Measurements from ENCODE around the gene ZNF446. TPM values are rescaled to one million over a fixed set of nuclear protein-coding genes. Genes with fewer than 3 reads are reported as not detected.
"Not testable (repeated sequence)": the region's sequence is repeated elsewhere in the genome, so short reads cannot be mapped to it uniquely, and the experiment has no call there.

Gene ZNF446
- 7.3 and 8.7 TPM in 2 replicates for total RNA-seq

GRCh38 chr19:58475714-58476497 is at the start of gene ZNF446:
Gene ZNF446, plus strand, starts transcription at chr19:58476352. Its CDS starts 867 bp downstream, at chr19:58477219.
- H3K4me3 ChIP-seq (ENCODE audit: low read depth, low read length): peak within 1 kb of the TSS; percentile 71
- TF ChIP-seq, protein P1, sequence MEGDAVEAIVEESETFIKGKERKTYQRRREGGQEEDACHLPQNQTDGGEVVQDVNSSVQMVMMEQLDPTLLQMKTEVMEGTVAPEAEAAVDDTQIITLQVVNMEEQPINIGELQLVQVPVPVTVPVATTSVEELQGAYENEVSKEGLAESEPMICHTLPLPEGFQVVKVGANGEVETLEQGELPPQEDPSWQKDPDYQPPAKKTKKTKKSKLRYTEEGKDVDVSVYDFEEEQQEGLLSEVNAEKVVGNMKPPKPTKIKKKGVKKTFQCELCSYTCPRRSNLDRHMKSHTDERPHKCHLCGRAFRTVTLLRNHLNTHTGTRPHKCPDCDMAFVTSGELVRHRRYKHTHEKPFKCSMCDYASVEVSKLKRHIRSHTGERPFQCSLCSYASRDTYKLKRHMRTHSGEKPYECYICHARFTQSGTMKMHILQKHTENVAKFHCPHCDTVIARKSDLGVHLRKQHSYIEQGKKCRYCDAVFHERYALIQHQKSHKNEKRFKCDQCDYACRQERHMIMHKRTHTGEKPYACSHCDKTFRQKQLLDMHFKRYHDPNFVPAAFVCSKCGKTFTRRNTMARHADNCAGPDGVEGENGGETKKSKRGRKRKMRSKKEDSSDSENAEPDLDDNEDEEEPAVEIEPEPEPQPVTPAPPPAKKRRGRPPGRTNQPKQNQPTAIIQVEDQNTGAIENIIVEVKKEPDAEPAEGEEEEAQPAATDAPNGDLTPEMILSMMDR (IDR thresholded peaks at IDR 0.05; ENCODE audit: insufficient read depth, low read depth, low read length): no peak
- DNase-seq (ENCODE audit: low read depth): peak; percentile 97

GRCh38 chr19:58428617-58429016 is 47.5 kb upstream of the ZNF446 start:
- no peak overlapping the region for H3K4me3 ChIP-seq (ENCODE audit: low read depth, low read length)
- DNase-seq (ENCODE audit: low read depth): no peak
- TF ChIP-seq, protein P1 (IDR thresholded peaks at IDR 0.05; ENCODE audit: insufficient read depth, low read depth, low read length): no peak

GRCh38 chr19:58429745-58430144 is 46.4 kb upstream of the ZNF446 start:
- TF ChIP-seq, protein P1 (IDR thresholded peaks at IDR 0.05; ENCODE audit: insufficient read depth, low read depth, low read length): no peak
- DNase-seq (ENCODE audit: low read depth): no peak
- no peak overlapping the region for H3K4me3 ChIP-seq (ENCODE audit: low read depth, low read length)

DNA sequence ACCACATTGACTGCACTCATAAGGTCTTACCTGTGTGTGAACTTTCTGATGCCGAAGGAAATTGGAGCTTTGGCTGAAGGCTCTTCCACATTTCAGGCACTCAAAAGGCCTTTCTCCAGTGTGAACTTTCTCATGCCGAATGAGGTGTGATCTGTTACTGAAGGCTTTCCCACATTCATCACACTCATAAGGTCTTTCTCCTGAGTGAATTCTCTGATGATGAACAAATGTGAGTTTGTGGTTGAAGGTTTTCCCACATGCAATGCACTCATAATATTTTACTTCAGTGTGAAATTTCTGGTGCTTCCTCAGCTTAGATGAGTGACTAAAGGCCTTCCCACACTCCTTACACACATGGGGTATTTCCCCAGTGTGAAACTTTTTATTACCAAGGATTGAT is 41.9 kb upstream of the ZNF446 start:
- H3K4me3 ChIP-seq (ENCODE audit: low read depth, low read length): no peak overlapping the region
- TF ChIP-seq, protein P1 (IDR thresholded peaks at IDR 0.05; ENCODE audit: insufficient read depth, low read depth, low read length): no peak
- DNase-seq (ENCODE audit: low read depth): peak; percentile 17

GRCh38 chr19:58439576-58440554 is 36.3 kb upstream of the ZNF446 start, which contains the start of gene ZNF132:
Gene ZNF132, minus strand, starts transcription at chr19:58440153. Its CDS starts 332 bp downstream, at chr19:58439821.
- TF ChIP-seq, protein P1 (IDR thresholded peaks at IDR 0.05; ENCODE audit: insufficient read depth, low read depth, low read length): no peak
- peak; percentile 100 for DNase-seq (ENCODE audit: low read depth)
- H3K4me3 ChIP-seq (ENCODE audit: low read depth, low read length): peak within 1 kb of the TSS; percentile 72

DNA sequence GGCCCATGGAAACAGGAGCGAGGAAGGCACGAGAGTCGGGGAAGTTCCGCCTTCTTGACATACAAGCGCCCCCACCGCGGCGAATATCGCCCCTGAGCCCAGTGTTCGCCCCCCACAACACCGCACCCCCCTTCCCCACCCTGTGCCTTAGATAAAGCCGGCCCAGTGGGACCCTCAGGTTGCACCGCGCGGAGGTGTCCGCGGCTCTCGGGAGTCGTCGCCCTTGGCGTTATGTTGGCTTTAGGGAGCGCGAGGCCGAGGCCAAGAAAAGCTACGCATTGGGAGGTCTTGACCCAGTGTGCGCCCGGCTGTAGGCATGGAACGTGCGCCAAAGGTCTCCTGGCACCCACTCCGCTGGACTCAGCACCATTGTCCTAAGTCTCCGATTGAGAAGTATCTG is 35.6 kb upstream of the ZNF446 start:
- DNase-seq (ENCODE audit: low read depth): no peak
- TF ChIP-seq, protein P1 (IDR thresholded peaks at IDR 0.05; ENCODE audit: insufficient read depth, low read depth, low read length): no peak
- peak overlapping the region; percentile 72 for H3K4me3 ChIP-seq (ENCODE audit: low read depth, low read length)

GRCh38 chr19:58442986-58443385 is 33.2 kb upstream of the ZNF446 start:
- H3K4me3 ChIP-seq (ENCODE audit: low read depth, low read length); DNase-seq (ENCODE audit: low read depth): not testable (repeated sequence)

DNA sequence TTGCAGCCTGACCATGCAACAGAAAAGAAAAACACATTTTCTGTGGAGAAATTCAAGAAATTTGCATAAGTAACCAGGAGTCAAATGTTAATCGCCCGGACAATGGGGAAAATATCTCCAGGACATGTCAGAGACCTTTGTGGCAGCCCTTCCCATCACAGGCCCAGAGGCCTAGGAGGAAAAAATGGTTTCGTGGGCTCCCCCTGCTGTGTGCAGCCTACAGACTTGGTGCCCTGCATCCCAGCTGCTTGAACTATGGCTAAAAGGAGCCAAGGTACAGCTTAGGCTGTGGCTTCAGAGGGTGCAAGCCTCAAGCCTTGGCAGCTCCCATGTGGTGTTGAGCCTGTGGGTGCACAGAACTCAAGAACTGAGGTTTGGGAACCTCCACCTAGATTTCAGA is 27.3 kb upstream of the ZNF446 start:
- H3K4me3 ChIP-seq (ENCODE audit: low read depth, low read length); DNase-seq (ENCODE audit: low read depth): not testable (repeated sequence)

DNA sequence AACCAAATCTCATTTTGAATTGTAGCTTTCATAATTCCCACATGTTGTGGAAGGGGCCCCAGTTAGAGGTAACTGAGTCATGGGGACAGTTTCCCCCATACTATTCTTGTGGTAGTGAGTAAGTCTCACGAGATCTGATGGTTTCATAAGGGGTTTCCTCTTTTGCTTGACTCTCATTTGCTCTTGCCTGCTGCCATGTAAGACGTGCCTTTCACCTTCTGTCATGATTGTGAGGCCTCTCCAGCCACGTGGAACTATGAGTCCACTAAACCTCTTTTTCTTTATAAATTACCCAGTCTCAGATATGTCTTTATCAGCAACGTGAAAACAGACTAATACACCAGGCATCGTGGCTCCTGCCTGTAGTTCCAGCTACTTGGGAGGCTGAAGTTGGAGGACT is 26.2 kb upstream of the ZNF446 start:
- not testable (repeated sequence) for H3K4me3 ChIP-seq (ENCODE audit: low read depth, low read length); DNase-seq (ENCODE audit: low read depth)
